Activated CD8-positive, alpha-beta memory T cell treated with anti-CD3 and anti-CD28 coated beads for 4 hours (primary cell): ENCODE data around the gene DDIT4.
"Not testable (repeated sequence)": the region's sequence is repeated elsewhere in the genome, so short reads cannot be mapped to it uniquely, and the experiment has no call there.

Experiments used
- DNase-seq, 2 donors: peaks; one replicate each; pipeline ENCODE4 v3.0.0-alpha.2; 2020; ENCODE audit warnings: low read depth in 2 of 2

Gene DDIT4

DNA sequence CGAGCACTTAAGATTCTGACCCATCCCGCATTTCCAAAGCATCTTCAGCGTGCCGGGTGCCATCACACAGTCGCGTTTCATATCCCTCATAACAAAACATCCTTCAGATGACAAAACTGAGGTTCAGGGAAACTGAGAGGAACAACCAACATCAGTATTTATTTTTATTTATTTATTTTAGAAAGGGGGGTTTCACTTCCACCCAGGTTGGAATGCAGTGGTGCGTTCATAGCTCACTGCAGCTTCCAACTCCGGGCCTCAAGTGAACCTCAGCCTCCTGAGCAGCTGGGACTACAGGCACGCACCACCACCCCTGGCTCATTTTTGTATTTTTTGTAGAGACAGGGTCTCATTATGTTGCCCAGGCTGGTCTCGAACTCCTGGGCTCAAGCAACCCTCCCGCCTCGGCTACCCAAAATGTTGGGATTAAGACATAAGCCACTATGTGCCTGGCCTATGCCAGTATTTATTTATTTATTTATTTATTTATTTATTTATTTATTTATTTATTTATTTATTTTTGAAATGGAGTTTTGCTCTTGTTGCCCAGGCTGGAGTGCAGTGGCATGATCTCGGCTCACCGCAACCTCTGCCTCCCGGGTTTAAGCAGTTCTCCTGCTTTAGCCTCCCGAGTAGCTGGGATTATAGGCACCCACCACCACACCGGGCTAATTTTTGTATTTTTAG is 24.4 kb upstream of the DDIT4 start:
- DNase-seq = not testable (repeated sequence)

DNA sequence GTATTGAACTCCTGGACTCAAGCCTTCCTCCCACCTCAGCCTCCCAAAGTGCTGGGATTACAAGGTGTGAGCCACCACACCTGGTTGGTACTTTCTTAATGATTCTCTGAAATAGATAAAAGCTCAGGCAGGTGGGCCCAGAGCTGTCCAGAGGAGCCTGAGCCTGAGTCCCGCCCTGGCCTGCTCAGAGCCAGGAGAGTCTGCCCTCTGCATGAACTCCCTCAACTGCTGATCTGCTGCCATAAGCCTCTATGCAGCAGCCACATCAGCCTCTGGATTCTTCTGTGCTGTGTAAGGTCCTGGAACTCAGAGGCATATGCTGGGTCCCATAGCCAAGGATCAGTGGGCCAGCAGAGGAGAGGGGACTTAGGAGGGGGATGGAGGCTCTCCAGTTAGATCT is 23.1 kb upstream of the DDIT4 start:
- no peak for DNase-seq

DNA sequence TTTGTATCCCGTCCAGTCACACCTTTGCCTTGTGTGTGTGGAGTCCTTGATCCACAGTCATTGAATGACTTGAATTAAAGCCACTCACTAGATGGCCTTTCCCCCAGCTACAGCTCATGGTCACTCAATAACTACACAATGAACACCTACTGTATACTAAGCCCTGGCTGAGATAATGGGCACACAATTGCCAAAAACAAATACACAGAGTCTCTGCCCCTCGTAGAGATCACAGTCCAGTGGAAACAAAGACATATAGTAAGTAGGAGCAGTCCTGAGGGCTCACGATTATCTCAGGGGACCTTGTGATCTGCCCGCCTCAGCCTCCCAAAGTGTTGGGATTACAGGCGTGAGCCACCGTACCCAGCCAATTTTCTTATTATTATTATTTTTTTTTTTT is 22.1 kb upstream of the DDIT4 start:
- no peak for DNase-seq

DNA sequence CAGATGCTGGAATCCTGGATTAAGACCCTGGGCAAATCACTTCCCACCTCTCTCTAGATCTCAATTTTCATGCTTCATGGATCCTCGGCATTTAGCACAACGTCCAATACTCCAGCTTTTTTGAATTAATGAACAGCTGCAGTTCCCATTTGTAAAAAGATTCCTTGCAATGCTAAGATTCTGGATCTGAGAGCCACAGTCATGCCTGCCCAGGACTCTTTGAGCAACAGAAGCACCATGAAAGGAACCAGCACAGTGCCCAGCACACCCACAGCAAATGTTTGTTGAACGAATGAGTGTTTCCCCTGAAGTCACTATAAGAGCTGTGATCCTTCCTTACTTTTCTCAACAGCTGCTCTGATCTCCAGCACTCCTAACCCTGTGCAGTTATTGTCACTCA is 20.8 kb upstream of the DDIT4 start:
- no peak for DNase-seq

DNA sequence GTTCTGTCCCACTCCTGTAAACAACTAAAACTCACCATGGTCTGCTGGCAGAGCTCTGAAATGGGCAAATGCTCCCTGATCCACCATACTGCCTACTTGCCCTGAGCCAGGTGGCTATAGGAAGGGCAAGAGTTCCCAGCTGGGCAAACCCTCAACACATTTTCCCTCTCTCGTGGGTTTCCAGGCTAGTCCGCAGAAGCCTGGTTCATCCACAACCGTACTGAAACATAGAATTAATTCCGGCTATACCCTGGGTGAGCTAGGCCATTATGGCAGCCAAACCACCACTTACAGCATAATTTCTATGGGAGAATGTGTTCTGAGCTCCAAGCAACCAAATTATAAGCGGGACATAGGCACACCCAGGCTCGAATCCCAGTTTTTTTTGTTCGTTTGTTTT is 20.1 kb upstream of the DDIT4 start:
- DNase-seq = no peak

DNA sequence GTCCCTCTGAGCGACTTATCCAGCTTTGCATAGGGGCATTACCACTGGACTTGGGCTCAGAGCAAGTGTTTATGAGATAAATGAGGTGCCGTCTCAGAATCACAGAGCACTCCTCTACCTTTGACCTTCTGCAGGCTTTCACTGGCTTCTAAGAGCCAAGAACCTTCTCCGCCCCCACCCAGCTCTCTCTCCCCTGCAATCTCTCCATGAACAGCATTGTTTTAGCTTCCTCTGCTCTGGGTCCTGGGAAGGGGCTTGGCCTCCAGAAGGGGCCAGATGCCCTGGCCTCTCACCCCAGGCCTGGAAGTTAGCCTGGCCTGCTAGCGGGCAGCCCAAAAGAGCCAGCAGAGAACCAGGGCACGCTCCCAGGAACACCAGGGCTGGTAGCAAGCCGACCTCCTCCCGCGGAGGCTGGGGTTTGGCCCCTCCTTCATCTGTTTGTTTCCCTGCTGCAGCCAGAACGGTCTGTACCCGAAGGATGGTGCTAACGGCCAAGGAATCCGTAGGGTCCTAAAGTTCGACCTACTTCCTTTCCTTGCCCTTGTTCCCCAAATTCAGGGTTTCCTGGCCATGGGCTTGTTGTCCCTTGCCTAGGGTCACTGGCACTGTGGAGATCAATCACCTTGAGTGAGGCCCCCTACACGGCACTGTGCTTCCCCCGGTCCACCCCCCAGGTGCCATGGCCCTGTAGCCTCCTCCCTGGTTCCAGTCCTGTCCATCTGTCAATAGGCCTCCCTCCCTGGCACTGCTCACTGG is 18.7 kb upstream of the DDIT4 start:
- no peak for DNase-seq

DNA sequence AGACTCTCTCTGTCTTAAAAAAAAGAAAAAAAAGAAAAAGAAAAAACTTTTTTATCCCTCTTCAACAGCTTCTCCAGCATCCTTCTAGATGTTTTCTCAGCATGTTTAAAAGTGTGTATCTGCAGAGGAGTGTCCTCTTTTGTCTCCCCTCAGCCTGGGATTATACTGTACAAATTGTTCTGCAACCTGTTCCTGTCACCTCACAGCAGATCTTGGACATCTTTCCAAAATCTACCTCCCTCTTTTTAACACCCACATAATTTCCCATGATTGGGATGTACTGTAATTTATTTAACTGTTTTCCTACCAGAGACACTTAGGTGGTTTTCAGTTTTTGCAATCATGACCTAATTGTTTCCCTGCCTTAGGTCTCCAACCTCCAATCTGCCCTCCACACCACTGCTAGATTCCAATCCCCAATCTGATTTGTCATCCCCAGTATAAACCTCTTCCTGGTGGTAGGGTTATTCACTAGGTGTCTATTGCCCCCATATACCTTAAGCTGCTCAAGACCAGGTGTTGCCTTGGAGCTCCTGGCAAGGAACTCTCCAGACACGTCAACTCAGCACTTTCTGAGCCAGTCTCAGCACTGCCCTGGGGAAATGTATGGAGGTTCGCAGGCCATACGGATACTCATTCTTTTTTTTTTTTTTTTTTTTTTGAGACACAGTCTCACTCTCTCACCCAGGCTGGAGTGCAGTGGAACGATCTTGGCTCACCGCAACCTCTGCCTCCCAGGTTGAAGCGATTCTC is 17.6 kb upstream of the DDIT4 start:
- no peak for DNase-seq

DNA sequence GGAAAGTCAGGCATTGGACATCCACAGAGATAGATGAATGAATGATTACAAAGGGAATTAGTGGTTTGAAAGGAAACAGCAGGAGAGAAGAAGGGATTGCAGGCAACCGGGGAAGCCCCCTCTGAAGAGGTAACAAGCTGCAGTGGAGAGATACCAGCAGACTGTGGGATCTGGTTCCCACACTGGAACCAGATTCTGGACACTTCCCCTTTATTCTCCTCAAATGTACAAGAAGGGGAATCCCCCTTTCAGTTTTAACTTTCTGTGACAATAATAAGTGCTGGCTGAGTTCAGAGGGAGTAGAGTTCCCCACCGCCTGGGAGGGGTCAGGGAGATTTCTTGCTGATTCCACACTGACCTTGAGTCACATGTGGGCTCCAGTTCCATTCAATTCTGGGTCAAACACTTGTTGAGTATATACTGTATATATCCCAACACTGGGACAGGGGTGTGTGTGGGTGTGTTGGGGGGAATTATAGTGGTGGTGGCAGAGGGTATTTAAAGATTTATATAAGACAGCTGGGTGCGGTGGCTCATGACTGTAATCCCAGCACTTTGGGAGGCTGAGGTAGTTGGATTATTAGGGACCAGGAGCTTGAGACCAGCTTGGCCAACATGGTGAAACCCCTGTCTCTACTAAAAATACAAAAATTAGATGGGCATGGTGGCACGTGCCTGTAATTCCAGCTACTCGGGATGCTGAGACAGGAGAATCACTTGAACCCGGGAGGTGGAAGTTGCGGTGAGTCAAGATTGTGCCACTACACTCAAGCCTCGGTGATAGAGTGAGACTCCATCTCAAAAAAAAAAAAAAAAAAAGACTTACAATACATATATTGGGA is 16.5 kb upstream of the DDIT4 start:
- DNase-seq = no peak

DNA sequence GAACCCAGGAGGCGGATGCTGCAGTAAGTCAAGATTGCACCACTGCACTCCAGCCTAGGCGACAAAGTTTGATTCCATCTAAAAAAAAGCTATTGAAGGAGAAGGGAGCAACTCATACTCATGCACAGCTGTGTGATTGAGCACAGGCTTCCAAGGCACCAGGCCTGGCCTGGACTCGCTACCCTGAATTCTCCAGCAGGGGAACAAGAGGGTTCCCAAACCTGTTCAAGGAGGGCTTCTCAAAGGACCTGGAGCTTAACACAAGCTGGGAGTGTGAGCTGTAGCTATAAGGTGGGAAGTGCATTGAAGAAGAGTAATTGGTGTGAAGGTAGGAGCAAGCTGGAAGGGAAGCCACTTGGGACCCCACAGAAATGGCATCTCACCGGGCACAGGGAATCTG is 15.1 kb upstream of the DDIT4 start:
- no peak for DNase-seq

DNA sequence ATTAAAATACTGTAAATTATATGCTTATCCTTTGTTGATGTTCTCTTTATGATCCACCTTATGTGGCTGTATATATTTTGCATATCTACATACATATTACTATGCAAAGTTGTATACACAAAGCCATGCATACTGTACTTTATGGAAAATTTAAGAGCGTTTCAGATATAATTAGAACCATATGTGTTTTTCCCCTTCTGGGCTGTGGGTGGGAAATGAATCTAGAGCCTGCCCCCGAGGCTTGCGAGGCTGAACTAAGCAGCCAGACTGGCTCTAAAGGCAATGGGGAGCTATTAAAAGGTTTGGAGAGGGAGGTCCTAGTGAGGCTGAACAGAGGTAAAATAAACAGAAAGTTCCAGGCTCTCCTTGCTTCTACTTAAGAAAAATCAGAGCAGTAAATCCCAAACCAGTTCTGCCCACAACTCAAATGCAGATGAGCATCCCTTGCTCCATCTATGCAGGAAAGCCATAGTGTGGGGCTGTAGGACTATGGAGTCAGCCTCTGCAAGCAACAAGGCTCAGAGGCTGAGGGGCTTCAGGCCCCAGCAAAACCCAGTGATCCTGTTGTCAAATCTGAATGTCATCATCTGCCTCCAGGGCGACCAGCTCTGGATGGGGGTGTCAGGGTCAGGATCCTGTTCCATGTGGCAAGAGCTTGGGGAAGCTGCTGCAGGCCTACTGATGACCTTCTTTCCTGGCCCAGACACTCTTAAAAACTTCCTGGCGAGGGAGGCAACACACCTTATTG is 14.1 kb upstream of the DDIT4 start:
- DNase-seq = no peak

DNA sequence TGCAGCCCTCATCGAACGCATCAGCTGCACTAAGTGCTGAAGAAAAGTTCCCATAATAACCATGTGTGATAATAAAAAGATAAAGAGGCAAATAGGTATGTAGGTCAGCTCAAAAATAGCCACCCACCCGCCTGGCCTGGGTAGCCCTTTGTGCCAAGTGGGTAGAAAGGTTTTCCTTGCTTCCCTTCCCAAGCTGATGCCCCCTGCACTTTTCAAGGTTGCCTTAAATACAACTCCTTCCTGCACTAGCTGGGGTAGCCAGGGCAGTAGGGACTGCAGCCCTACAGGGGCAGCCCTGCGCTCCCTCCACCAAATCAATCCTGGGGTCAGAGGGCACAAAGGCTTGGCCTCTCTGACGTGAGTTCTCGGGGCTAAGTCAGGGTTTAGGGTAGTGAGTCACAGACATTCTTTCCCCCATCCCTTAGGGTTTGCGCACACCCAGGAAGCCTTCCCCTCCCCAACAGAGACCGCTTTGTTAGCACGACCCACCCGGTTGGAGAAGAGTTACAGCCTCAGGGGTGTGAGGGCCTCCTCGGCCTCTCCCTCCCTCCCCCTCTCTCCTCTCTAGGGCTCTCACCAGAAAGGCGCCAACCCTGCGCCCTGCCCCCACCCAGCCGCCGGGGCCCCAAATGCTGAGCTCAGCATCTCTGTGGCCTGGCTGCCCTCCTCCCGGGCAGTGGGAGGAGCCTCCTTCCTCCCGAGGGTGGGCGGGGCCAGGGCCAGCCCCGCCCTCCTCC is 13.3 kb upstream of the DDIT4 start:
- peak; percentile 60 to 66 for DNase-seq

DNA sequence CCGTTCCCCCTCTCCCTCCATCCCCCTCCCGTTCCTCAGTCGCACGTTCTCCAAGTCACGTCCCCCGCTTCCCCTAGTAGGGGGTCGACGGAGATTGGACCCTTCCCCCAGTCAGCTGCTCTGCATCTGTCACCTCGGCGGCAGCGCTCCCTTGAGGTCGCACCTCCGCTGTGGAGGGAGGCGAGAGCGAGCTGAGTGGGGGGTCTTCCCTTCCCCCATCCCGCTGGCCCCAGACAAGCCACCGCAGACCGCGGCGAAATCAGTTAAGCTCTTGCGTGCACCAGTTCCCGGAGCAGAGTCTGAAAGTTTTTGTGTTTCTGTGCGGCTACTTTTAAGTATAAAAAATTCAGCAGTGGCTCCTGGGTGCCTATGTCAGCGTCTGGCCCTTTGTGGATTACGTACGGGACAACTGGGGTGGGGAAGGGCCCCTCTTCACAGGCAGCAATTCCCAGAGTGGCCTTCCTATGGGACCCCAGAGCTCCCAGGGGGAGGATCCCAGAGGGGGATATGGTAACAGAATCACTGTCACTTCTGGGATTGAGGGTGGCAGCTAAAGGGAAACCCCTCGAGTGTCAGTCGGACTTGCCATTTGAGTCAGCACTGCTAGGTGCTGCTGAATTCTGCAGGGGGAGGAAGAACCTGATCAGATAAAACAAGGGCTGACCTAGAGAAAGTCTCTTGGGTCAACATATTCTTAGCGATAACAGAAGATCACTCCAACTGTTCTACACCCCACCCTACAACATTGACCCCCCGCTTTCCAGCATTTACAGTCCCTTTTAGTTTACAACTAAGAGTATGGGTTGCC is 12.5 kb upstream of the DDIT4 start:
- DNase-seq = no peak

DNA sequence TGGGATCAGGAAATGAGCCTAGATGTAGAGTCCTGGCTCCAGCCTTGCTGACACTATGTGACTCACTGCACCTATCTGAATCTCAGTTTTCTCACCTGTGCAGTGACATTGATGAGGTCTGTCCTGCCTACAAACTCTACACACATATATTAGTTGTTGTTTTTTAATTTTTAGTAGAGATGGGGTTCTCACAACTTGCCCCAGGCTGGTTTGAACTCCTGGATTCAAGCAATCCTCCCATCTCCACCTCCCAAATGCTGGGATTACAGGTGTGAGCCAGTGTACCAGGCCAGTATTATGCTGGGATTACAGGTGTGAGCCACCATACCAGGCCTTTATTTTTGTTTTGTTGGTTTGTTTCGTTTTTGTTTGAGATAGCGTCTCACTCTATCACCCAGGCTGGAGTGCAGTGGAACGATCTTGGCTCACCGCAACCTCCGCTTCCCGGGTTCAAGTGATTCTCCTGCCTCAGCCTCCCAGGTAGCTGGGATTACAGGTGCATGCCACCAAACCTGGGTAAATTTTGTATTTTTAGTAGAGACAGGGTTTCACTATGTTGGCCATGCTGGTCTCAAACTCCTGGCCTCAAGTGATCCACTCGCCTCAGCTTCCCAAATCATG is 11.8 kb upstream of the DDIT4 start:
- no peak for DNase-seq

DNA sequence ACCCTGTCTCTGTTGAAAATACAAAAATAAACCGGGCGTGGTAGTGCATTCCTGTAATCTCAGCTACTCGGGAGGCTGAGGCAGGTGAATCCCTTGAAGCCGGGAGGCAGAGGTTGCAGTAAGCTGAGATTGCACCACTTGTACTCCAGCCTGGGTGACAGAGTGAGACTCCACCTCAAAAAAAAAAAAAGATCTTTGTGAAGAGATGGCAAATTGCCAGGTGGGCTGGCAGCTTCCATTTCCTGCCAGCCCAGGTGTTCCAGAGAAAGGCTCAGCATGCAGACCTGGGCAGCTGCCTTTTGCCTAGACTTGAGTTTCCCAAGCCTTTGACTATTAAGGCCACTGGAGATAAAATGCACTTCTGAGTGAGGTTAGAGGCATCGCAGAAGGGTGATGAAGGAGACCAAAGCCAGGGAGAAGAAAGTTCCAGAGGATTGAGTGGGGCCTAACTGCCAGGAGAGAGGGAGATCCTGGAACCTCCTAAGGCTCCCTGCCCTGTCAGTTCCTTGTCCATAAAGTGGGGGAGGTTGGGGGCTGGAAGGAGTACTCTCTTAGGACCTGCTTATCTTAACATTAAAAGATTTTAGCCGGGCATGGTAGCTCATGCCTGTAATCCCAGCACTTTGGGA is 10.0 kb upstream of the DDIT4 start:
- no peak for DNase-seq

DNA sequence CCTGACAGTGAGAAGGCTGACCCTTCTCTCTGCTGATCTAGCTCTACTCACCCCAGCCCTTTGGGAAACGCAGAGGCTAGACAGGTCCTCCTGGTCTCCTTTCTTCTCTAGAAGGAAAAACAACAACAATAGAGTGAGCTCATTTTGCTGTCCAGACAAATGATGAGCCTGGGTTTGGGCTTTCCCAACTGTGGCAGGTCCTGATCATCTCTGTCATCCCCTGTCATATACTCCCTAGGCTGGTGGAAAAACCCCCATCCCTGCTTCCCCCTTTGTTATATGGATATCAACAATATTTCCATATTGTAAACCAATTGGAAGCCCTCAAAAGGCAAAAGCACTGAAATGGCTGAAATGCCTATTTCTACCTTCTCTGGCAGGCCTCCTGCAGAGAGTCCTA is 9.2 kb upstream of the DDIT4 start:
- no peak for DNase-seq

DNA sequence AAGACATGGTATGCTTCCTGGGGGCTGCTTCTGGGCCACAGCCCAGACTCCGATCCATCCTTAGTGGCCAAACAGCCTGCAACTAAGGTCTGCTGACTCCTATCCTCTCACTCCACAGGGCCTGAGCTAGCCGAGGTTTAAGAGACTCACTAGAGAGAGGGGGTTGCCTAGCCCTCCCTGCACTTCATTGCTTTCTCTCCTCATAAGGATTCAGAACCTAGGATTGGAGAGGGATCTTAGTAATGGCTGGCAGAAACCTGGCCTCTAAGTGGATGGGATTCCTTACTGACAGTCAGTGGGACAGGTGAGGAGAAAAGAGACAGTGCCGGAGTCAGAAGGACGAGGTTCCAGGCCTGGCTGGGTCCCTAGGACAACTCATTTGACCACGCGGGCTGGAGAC is 8.2 kb upstream of the DDIT4 start:
- DNase-seq = no peak

DNA sequence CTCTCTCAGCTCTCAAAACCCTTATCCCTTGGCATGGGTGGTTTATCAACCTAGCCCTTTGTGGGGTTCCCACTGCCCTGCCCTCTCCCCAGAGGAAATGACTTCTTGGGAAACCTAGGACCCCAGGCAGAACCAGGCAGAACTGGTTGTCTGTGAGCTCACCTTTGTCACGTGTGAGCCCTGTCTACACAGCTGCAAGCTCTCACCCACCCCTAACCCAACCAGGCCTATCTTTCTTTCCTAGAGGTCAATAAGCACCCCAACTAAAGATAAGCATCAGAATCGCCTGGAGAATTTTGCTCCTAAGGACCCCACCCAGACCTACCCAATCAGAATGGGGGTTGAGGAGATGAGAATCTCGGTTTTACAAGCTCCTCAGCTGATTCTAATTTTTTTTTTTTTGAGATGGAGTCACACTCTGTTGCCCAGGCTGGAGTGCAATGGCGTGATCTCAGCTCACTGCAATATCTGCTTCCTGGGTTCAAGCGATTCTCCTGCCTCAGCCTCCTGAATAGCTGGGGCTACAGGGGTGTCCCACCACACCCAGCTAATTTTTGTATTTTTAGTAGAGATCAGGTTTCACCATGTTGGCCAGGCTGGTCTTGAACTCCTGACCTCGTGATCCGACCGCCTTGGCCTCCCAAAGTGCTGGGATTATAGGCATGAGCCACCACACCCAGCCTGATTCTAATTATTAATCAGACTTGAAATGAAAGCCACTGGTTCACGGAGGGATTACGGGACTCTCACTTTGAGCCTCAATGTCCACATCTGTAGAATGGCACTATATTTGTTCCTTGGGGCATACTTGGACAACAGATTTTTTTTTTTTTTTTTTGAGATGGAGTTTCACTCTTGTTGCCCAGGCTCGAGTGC is 7.5 kb upstream of the DDIT4 start:
- DNase-seq = no peak

DNA sequence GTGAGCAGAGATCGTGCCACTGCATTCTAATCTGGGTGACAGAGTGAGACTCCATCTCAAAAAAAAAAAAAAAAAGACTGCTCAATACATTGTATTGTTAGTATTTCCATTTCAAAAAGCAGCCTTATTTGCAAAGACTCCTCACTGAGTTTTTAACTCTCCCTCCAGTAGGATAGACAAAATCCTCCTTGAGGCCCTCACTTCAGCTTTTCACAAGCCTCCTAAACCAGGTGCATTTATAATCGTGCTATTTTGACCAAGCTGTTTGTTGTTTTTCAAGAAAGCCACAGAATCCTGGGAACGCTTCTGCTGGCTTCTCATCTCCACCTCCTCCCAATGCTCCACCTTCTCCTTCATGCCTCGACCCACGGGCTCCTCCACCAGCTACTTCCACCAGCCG is 6.3 kb upstream of the DDIT4 start:
- DNase-seq = no peak
